Caki2 (cell line): Measurements from ENCODE around the gene PTK6. TPM values are rescaled to one million over a fixed set of nuclear protein-coding genes. Genes with fewer than 3 reads are reported as not detected.
"Not testable (repeated sequence)": the region's sequence is repeated elsewhere in the genome, so short reads cannot be mapped to it uniquely, and the experiment has no call there.

Source experiments
- DNase-seq: peaks from one replicate; pipeline ENCODE4 v3.0.0-alpha.2; 2015; ENCODE audit warnings: low read depth
- in situ Hi-C: cut with HindIII; loops from 2 replicates; pipeline ENCODE4 v1.10.0; 2016; ENCODE audit warnings: low sequenced_read_pairs, low pct_unique_long_range_greater_than_20kb, mixed read lengths
- total RNA-seq: library from RNA; depleted of rRNA; stranded (reverse); fragments of >200 nt; shearing (Covaris generic); gene quantifications from 2 replicates; pipeline ENCODE4 v1.2.3, GENCODE V29; 2014; ENCODE audit warnings: low replicate concordance

Gene PTK6
- total RNA-seq, 1 experiment from 2014 or later = 4.4 TPM

DNA sequence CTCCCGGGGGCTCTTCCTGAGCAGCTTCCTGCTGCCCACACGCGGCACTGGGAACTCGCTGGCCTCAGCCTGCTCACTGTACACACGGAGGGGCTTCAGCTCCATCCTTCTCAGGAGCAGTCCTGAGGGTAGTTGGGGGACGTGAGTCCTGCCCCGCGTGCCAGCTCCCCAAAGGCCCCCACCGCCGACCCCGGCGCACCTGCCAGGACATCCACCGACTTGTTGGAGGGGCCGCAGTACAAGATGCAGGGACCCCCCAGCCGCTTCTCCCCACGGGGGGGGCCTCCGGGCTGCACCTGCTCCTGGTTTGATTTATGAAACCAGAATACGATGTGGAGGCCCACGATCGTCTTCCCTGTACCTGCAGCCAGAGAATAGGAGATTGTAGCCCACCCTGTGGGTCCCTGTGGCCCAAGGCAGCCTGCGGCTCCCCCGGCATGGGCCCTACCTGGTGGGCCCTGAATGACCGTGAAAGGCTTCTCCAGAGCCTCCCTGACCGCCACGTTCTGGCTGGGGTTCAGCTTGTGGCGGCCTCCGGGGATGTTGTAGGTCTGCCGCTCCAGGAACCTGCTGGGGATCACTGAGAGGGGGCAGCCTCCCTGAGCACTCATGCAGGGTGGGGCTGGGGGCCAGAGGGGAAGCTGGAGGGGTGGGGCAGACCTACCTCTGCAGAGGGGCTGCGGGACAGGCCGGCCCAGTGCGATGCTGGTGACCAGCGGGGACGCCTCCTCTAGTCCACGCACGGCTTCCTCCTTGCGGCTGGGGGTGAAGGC is 24.6 kb upstream of the PTK6 start:
- in situ Hi-C loops = no loop called here
- no peak for DNase-seq

DNA sequence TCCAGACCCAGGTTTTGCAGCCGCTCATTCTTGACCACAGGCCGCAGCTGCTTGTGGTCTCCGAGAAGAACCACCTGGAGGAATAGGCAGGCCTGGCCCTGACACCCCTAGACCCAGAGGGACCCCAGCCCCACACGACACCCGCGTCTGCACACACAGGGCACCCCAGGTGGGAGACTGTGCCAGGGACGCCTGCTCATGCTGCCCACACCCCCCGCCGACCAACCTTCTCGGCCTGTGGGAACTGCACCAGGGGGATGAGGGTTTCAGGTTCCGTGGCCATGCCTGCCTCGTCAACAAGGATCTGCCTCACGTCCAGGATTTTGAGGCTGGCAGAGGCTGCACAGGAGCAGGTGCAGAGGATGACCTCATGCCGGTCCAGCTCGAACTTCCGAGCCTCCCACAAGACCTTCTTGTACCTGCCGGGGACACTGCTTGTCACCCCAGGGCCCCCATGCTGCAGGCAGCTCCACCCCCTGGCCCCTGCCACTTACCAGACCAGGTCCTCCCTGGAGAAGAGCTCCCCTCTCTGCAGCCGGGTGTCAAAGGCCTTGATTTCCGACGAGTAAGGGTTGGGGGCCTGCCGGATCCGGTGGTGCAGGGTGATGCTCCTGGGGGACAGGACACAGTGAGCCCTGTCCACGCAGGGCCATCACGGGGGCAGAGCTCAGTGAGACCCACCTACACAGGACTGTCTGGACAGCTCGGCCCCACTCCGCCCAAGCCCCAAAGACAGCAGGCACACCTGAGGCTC is 23.9 kb upstream of the PTK6 start:
- DNase-seq = no peak
- in situ Hi-C loops = no loop called here

DNA sequence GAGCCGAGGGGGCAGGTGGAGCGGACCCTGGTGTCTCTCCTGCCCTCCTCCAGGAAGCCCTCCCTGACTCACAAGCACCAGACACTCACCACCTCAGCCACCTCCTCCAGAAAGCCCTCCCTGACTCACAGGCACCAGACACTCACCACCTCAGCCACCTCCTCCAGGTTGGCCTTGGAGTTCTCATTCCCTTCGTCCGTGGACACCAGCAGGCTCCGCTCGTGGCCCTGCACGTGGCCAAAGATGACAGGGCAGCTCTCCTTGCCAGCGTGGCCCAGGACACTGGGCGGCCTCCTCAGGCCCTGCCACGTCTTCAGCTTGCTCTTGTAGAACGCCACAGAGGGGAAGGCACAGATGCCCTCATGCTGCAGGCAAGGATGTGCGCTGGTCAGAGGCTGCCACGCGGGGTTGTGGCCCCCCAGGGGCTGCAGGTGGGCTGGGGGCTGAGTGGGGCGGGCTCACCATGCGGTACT is 23.2 kb upstream of the PTK6 start:
- in situ Hi-C loops = no loop called here
- DNase-seq = no peak

DNA sequence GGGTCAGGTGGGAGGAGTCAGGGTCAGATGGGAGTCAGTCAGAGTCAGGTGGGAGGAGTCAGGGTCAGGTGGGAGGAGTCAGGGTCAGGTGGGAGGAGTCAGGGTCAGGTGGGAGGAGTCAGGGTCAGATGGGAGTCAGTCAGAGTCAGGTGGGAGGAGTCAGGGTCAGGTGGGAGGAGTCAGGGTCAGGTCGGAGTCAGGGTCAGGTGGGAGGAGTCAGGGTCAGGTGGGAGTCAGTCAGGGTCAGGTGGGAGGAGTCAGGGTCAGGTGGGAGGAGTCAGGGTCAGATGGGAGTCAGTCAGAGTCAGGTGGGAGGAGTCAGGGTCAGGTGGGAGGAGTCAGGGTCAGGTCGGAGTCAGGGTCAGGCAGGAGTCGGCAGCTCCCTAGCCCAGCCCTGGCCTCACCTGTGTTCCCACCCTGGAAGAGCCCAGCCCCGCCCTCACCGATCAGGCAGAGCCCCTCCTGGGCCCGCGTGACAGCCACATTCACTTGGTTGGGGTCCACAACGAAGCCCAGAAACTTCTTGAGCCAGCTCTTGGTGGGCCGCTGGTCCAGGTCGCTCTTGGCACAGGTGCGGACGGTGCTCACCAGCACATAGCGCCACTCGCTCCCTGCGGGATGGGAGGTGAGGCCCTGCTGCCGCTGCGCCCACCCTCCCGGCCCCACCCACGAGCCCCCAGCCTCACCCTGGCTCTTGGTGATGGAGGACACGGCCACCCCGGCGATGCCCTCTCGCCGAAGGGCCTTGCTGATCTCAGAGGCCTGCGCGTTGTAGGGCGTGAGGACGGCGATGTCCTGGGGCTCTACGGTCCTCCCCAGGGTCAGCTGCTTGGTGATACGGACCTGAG is 22.5 kb upstream of the PTK6 start:
- in situ Hi-C loops, DNase-seq: not testable (repeated sequence)

DNA sequence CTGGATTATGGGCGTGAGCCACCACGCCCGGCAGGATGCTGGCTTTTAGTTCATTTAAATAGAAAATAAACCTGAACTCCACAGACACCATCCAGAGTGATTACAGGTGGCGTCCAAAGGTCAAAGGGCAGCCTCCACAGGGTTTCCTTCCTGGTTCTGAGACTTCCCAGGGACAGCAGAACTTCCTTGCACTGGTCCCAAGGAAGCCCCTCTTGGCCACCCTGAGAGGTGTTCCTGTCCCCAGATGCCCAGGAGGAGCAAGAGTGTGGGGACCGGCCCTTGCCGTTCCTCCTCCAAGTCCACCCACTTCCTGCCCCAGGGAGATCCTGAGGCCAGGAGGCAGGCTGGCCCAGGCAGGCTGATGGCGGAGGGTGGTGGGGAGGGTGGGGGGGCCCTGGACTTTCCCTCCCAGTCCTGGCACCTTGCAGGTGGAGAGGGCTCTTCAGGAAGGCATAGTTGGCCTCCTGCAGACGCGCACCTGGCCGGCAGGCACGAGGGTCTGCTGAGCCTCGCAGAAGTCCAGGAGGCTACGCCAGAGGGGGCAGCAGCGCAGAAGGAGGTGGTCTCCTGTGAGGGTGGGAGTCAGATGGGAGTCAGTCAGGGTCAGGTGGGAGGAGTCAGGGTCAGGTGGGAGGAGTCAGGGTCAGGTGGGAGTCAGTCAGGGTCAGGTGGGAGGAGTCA is 21.8 kb upstream of the PTK6 start:
- DNase-seq = no peak
- in situ Hi-C loops = no loop called here

DNA sequence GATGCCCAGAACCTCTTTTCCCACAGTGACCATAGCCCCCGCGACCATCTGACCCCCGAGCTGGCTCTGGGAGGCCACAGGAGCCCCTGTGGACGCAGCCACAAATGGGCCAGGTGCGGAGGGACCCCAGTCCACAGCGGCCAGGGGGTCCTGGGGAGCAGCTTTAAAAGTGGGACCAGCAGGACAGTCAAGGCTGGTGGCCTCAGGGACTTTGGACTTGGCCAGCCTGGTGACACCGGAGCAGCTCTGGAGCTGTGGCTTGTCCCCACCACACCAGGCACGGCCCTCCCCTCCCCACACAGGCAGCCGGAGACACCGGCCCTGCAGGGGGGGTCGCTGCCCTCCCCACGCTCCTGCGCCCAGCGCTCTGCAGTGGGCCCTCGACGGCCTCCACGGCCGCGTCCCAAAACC is 20.3 kb upstream of the PTK6 start:
- DNase-seq = no peak
- in situ Hi-C loops = no loop called here

DNA sequence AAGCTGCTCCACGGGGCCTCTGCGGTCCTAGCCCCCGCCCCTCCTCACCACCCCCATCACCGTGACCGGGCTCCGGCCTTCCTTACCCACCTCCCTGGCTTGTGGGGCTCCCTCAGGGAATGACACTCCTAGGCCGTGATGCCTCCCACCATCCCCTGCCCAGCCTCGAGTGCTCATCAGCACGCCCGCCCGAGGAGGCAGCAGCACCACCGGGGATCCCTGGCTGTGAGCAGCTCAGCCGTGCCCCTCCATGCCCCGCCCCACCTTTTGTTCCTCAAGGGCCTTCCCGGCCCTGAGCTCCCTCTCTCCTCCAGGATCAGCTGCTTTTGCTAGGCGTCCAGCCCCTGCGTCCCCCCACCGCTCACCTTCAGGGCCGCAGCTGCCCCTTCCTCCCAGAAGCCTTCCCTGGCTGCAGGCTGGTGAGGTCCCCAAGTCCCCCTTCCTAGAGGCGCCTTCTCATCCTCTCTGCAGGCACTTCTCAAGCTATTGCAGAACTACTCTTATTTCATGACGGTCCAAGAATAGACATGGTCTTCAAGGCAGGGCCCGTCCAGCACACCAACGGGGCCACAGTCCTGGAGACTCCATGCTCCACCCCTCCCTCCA is 19.8 kb upstream of the PTK6 start:
- no peak for DNase-seq
- in situ Hi-C loops = no loop called here

DNA sequence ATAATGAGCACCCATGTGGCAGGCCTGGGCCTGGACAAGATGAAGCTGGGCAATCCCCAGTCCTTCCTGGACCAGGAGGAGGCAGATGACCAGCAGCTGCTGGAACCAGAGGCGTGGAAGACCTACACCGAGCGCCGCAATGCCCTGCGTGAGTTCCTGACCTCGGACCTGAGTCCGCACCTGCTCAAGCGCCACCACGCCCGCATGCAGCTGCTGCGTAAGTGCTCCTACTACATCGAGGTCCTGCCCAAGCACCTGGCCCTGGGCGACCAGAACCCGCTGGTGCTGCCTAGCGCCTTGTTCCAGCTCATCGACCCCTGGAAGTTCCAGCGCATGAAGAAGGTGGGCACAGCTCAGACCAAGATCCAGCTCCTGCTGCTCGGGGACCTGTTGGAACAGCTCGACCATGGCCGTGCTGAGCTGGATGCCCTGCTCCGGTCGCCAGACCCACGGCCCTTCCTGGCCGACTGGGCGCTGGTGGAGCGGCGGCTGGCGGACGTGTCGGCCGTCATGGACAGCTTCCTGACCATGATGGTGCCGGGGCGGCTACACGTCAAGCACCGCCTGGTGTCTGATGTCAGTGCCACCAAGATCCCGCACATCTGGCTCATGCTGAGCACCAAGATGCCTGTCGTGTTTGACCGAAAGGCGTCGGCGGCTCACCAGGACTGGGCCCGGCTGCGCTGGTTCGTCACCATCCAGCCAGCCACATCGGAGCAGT is 18.6 kb upstream of the PTK6 start:
- in situ Hi-C loops = no loop called here
- no peak for DNase-seq

DNA sequence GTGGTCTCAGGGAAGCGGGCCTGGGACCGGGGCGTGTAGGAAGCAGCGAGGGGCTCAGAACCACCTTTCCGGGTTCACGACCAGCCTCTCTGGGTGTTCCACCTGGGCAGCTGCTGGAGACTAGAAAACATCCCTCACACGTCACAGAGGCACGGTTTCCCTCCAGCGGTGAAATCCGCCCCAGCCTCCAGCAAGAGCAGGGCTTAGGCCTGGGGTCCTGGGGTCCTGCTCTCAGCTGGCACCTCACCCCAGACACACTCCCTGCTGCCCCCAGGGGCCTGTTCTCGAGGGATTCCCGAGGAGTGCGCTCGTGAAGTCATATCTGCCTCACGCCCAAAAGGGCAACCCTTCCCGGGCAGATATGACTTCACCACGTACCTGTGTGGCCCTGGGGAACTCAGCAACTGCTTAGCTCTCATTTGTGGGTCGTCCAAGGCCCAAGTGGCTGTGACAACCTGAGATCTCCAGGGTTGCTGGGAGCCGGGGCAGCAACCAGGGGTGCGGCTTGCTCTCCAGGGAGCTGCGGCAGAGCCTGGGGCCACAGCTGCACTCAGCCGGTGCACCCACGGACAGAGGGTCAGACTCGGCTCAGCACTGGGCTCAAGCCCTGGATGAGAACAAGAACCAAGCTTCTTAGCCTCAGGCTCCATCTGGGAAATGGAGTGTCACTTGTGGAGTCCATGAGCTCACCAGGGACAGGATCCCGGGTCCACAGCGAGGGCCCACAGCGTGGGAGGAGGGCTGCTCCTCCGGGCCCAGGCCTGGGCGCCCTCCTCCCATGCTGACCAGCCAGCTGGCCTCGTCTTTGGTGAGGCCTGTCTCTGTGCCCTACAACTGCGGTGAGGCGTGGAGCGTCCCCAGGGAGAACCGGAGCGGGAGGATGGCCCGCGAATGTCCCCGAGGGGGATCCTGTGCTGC is 17.4 kb upstream of the PTK6 start:
- in situ Hi-C loops = no loop called here
- no peak for DNase-seq

DNA sequence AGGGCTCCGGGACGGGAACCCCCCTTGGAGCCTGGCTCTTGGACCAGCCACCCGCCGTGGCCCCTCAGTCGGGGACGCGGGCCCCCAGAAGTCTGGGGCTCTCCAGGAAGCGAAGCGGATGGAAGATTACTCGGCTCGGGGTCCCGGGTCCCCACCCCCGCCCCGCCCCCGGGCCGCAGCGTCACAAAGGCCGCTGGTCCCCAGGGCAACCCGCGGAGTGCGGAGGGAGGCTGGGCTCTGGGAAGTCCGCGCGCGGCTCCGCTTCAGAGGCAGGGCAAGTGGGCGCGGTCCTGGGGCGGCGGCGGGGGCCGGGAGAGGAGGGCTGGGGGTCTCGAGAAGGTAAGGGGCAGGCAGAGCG is 16.7 kb upstream of the PTK6 start, which contains the start of gene FNDC11:
Gene FNDC11 (plus strand): TSS at position 227 of the 358 bp plus-strand sequence. CDS start 1,505 bp downstream, outside the sequence.
- DNase-seq = no peak
- in situ Hi-C loops = no loop called here

DNA sequence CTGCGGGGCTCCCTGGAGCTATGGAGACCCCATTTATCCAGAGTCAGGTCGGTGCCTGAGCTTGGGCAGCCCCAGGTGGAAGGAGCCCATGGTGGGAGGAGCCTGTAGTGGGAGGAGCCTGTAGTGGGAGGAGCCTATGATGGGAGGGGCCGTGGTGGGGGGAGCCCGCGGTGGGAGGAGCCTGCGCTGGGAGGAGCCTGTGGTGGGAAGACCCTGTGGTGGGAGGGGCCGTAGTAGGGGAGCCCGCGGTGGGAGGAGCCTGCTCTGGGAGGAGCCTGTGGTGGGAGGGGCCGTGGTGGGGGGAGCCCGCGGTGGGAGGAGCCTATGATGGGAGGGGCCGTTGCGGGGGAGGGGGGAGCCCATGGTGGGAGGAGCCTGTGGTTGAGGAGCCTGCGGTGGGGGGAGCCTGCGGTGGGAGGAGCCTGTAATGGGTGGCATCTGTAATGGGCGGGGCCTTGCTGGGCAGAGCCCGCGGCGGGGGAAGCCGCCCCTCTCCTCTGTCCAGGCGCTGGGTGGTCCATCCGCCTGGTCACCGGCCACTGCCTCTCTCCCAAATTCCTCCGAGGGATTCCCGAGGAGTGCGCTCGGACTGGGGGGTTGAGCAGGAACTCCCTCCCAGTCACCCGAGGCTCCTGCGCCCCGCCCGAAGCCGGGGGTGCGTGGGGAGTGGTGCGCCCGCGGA is 16.2 kb upstream of the PTK6 start:
- in situ Hi-C loops = no loop called here

DNA sequence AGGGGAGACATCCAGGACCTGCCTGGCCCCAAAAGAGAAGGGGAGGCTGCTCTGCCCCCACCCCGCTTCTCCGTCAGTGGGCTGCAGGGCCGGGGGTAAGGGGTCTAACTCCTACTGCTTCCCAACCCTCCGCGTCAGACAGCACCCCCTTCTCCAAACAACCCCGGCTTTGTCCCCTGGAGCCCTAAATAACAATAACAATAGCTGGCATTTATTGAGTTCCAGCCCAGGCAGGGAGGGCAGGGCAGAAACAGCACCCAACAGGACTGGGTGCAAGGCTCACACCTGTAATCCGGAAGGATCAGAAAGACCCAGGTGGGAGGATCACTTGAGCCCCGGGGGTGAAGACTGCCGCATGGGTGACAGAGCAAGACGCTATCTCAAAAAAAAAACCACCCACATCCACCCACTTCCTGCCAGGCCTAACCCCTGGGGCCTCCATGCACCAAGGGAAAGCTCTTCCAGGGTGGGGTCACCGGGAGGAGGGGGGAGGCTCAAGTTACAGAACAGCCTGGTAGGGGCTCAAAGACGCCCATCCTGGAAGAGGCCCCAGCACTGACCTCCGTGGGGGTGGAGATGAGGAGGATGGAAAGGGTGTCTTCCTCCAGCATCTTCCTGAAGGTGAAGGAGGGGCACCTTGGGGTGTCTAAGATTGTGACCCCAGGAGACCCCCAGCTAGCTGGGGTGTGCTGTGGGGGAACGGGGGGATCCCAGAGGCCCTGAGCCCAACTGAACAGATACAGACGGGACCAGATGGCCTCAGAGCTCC is 15.5 kb upstream of the PTK6 start:
- DNase-seq = no peak
- in situ Hi-C loops = no loop called here

More for the DNA sequence above, 16.2 kb upstream of the PTK6 start:
- DNase-seq = peak; percentile 80

DNA sequence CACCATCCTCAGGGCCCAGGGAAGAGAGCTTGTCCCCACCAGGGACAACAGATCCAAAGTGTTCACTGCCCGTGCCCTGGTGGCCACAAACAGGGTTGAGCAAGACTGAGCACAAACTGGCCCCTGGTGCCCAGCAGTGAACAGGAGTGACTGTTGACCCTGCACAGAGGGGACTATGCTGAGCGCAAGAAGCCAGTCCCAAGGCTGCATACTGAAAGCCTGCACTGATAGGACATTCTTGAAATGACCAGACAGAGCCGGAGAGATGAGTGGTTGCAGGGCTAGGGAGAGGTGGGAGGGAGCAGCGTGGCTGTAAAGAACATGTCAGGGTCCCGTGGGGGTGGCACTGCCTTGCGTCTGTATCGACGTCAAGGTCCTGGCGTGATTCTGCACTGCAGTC is 13.9 kb upstream of the PTK6 start:
- DNase-seq = no peak
- in situ Hi-C loops = no loop called here

DNA sequence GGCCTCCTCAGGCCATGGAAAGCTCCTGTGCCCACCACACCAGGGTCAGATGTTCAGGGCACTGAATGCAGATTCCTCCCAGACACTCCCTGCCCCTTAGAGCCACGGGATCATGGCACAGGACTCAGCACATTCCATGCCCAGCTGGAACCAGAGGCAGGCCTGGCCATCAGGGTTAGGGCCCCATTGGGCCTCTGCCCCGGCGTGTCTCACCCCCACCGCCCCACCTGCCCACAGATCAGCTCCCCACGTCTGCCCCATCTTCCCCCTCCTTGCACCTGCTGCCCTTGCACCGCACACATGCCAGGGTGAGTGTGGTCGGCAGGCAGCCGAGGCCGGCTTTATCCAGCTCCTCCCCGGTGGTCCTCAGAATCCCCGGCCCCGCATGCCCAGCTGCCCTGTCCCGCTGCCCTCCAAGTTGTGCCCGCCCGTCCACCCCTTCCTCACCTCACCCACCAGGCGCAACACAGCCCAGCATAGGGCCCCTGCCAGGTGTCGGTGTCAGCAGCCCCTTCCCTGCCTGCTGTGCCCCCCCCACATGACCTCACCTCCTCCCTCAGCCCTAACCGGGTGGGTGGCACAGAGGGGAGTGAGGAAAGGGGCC is 12.6 kb upstream of the PTK6 start:
- in situ Hi-C loops = no loop called here
- no peak for DNase-seq

DNA sequence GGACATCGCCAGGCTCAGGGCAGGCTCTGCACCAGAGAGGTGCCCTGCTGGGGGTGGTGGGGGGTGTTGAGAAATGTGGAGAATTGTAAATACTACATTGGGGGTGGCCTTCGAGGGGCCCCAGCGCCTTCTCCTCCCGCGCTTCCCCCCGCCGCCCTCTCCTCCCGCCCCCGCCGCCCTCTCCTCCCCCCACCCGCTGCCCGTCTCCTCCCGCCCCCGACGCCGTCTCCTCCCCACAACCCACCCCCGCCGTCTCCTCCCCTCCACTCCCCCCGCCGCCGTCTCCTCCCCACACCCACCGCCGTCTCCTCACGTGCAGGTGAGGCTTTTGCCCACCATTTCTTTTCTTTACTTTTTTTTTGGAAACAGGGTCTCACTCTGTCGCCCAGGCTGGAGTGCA is 11.8 kb upstream of the PTK6 start:
- no peak for DNase-seq
- in situ Hi-C loops = no loop called here
